Endothelial cell of umbilical vein (primary cell): Measurements from ENCODE around the gene PRXL2C. TPM values are rescaled to one million over a fixed set of nuclear protein-coding genes. Genes with fewer than 3 reads are reported as not detected.
A peak's percentile ranks its signal among the peaks of the same experiment; 100 is the strongest.
"Not testable (repeated sequence)": the region's sequence is repeated elsewhere in the genome, so short reads cannot be mapped to it uniquely, and the experiment has no call there.

ENCODE experiments used
- BruUV-seq: library from RNA; stranded (reverse); fragments of 400-500 nt; replicated peaks from 2 replicates; lab custom pipeline; 2021; lab: Mats Ljungman, UMichigan
- CTCF ChIA-PET: fragments of 300-600, 350-600 bp; sonication (Branson Sonifier 250); formaldehyde crosslinking; loops from one replicate; lab custom pipeline; 2021; ENCODE audit warnings: antibody characterized with exemption, inconsistent platforms; lab: Charles Lee
- POLR2A ChIA-PET: fragments of 300-600, 350-600 bp; sonication (Branson Sonifier 250); formaldehyde crosslinking; loops from one replicate; lab custom pipeline; 2021; ENCODE audit warnings: antibody characterized with exemption, inconsistent platforms; lab: Charles Lee
- DNase-seq: peaks from one replicate; pipeline ENCODE4 v3.0.0-alpha.2; 2011; ENCODE audit warnings: low read depth, low spot score
- FAIRE-seq: peaks from 2 replicates; lab custom pipeline; 2011; peaks lifted over from hg19 to GRCh38; lab: Jason Lieb, UNC
- H2AFZ ChIP-seq: 2 replicates; pipeline ENCODE4 v1.6.0; 2012; ENCODE audit warnings: low read depth, low read length, control low read depth, inconsistent platforms
- H3K27ac ChIP-seq: 2 replicates; pipeline ENCODE4 v1.5.1; 2011; ENCODE audit warnings: low read depth, mild to moderate bottlenecking, control low read depth, low read length, moderate library complexity; ENCODE audit not compliant: insufficient read depth
- H3K27me3 ChIP-seq, 2 experiments: 2 replicates each; pipeline versions ENCODE4 v1.6.0 to v1.6.1; 2011; ENCODE audit warnings: low read length in 2 of 2, mixed read lengths in 1 of 2; ENCODE audit not compliant: control insufficient read depth in 2 of 2, insufficient read depth in 2 of 2
- H3K36me3 ChIP-seq, 2 experiments: 2 replicates in 1 of 2; 3 replicates in 1 of 2; pipeline ENCODE4 v1.5.1; 2011; ENCODE audit warnings: low read length in 2 of 2, mild to moderate bottlenecking in 1 of 2, moderate library complexity in 1 of 2; ENCODE audit not compliant: control insufficient read depth in 2 of 2, insufficient read depth in 2 of 2; ENCODE audit errors: extremely low read depth in 1 of 2
- H3K4me1 ChIP-seq: 3 replicates; pipeline ENCODE4 v1.5.1; 2011; ENCODE audit warnings: mild to moderate bottlenecking, low read length; ENCODE audit not compliant: control insufficient read depth, insufficient read depth; ENCODE audit errors: extremely low read depth
- H3K4me2 ChIP-seq: 2 replicates; pipeline ENCODE4 v1.6.1; 2011; ENCODE audit warnings: low read length, control low read depth, mixed read lengths; ENCODE audit not compliant: insufficient read depth
- H3K4me3 ChIP-seq, 3 experiments: fragments of 200-600 bp in 1 of 3; sonication (generic), shearing (Covaris generic) in 1 of 3; replicated peaks in 1 of 3; 2 replicates each; pipeline ENCODE4 v1.5.1; 2011 to 2016; ENCODE audit warnings: control low read depth in 3 of 3, low read length in 3 of 3, mild to moderate bottlenecking in 2 of 3, inconsistent platforms in 1 of 3, low read depth in 1 of 3, moderate library complexity in 1 of 3; ENCODE audit not compliant: insufficient read depth in 1 of 3
- H3K79me2 ChIP-seq: 2 replicates; pipeline ENCODE4 v1.6.0; 2012; ENCODE audit warnings: low read length, inconsistent platforms; ENCODE audit not compliant: control insufficient read depth, insufficient read depth
- H3K9ac ChIP-seq: replicated peaks from 2 replicates; pipeline ENCODE3; 2011; ENCODE audit warnings: low read length, control low read depth; ENCODE audit not compliant: insufficient read depth; ENCODE audit errors: extremely low read depth
- H3K9me1 ChIP-seq: replicated peaks from 3 replicates; pipeline ENCODE4 v1.6.0; 2011; ENCODE audit warnings: mild to moderate bottlenecking, low read length; ENCODE audit not compliant: control insufficient read depth, insufficient read depth; ENCODE audit errors: extremely low read depth
- H3K9me3 ChIP-seq: replicated peaks from 2 replicates; pipeline ENCODE4 v1.5.1; 2012; ENCODE audit warnings: low read length, inconsistent platforms; ENCODE audit not compliant: control insufficient read depth, insufficient read depth
- H4K20me1 ChIP-seq: replicated peaks from 2 replicates; pipeline ENCODE3; 2011; ENCODE audit warnings: mild to moderate bottlenecking, low read length; ENCODE audit not compliant: control insufficient read depth, insufficient read depth; ENCODE audit errors: extremely low read depth
- EZH2 ChIP-seq: IDR thresholded peaks from 2 replicates; pipeline ENCODE4 v1.6.1; 2012; ENCODE audit warnings: borderline replicate concordance, low read depth, mild to moderate bottlenecking, moderate library complexity, low read length, inconsistent platforms; ENCODE audit not compliant: severe bottlenecking
- FOS ChIP-seq: IDR thresholded peaks from 2 replicates; pipeline ENCODE4 v1.6.1; 2011; ENCODE audit warnings: mild to moderate bottlenecking, low read length, moderate library complexity, borderline replicate concordance; ENCODE audit not compliant: insufficient read depth
- GATA2 ChIP-seq: IDR thresholded peaks from 2 replicates; pipeline ENCODE4 v1.7.0; 2011; ENCODE audit warnings: low read depth, mild to moderate bottlenecking, moderate library complexity, mixed read lengths, low read length; ENCODE audit not compliant: insufficient read length, insufficient read depth
- JUN ChIP-seq: IDR thresholded peaks from 2 replicates; pipeline ENCODE4 v1.6.1; 2011; ENCODE audit warnings: borderline replicate concordance, low read depth; ENCODE audit not compliant: insufficient read length, insufficient read depth
- MYC ChIP-seq: IDR thresholded peaks from one replicate; pipeline ENCODE4 v1.6.1; 2011; ENCODE audit warnings: mild to moderate bottlenecking, low read depth, low read length
- POLR2AphosphoS5 ChIP-seq: IDR thresholded peaks from 2 replicates; pipeline ENCODE4 v1.6.1; 2012; ENCODE audit warnings: low read depth, mild to moderate bottlenecking, control low read depth, low read length, moderate library complexity; ENCODE audit not compliant: insufficient read depth
- dilution Hi-C: fragments of 300-500 bp; cut with MboI; formaldehyde crosslinking; loops from one replicate; pipeline ENCODE4 v1.15.0; 2019; ENCODE audit warnings: low sequenced_read_pairs; ENCODE audit not compliant: extremely low pct_ligation_motif_present
- intact Hi-C: fragments of 100-400 bp; cut with micrococcal nuclease; formaldehyde crosslinking; loops from one replicate; pipeline ENCODE4 v1.10.0; 2022
- polyA plus RNA-seq, 4 experiments: library from polyadenylated mRNA; depleted of rRNA in 3 of 4; stranded (reverse) in 3 of 4; unstranded in 1 of 4; fragments of >200 nt; gene quantifications; 2 replicates each; pipeline versions ENCODE4 v1.2.1 to v1.2.3, GENCODE V29; 2011 to 2012; ENCODE audit warnings: missing spikeins in 1 of 4
- total RNA-seq: library from RNA; stranded (reverse); gene quantifications from 2 replicates; pipeline ENCODE4 v1.2.3, GENCODE V29; 2021
- TF ChIP-seq, protein P1 (sequence below), 2 donors: IDR thresholded peaks; 1 replicate in 1 of 2; 2 replicates in 1 of 2; pipeline ENCODE4 v1.5.1; 2011; ENCODE audit warnings: low read length in 2 of 2, mild to moderate bottlenecking in 2 of 2, moderate library complexity in 2 of 2, control low read depth in 1 of 2, inconsistent platforms in 1 of 2, low read depth in 1 of 2; ENCODE audit not compliant: insufficient read depth in 1 of 2; ENCODE audit errors: extremely low read depth in 1 of 2
- TF ChIP-seq, protein P2 (sequence below): IDR thresholded peaks from 2 replicates; pipeline ENCODE4 v1.6.1; 2011; ENCODE audit not compliant: insufficient read depth, insufficient read length

The PRXL2C gene
- total and polyA plus RNA-seq, 2 donors (not counting 3 experiments of a cell fraction or from before 2014, with no cell fraction given), result 5.4 to 14.7 TPM

DNA sequence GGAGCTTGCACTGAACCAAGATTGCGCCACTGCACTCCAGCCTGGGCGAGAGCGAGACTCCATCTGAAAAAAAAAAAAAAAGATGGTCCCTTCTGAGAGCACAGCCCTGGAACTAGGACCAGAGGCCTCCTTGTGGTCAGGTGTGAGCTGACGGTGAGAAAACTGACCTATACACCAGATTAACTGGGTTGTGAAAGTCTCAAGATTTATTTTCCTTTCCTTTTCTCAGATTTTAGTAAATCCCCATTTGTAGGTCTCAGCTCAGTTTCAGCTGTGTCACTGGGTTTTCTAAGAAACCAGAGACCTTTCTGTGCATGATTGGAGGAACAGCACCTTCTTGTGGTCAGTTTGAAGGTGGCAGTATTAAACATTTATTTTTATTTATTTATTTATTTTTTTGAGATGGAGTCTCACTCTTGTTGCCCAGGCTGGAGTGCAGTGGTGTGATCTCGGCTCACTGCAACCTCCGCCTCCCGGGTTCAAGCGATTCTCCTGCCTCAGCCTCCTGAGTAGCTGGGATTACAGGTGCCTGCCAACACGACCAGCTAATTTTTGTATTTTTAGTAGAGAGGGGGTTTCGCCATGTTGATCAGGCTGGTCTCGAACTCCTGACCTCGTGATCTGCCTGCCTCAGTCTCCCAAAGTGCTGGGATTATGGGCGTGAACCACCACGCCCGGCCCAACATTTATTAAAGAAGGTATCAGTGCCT, 11.7 kb upstream of the PRXL2C start:
- H3K27ac ChIP-seq, POLR2A ChIA-PET, H3K79me2 ChIP-seq, H3K4me3 ChIP-seq, H3K9me1 ChIP-seq, H3K4me1 ChIP-seq, H4K20me1 ChIP-seq, H3K9me3 ChIP-seq, H2AFZ ChIP-seq, dilution Hi-C loops, H3K27me3 ChIP-seq, H3K9ac ChIP-seq, H3K36me3 ChIP-seq, BruUV-seq, H3K4me2 ChIP-seq, FAIRE-seq: not testable (repeated sequence)
- intact Hi-C loops, result loop anchor here (1.0 to 2.0 kb wide), 4 partner anchors 224 to 435 kb away; no protein-coding TSS in a partner anchor
- DNase-seq, result peak; percentile 68
- CTCF ChIA-PET, result interaction anchor here (0.6 to 4.6 kb wide), 23 partner anchors 8 to 435 kb away, joined by 3 to 84 read pairs (median 4); partner anchors contain the start of genes HABP4 and PRXL2C
- TF ChIP-seq, protein P1, sequence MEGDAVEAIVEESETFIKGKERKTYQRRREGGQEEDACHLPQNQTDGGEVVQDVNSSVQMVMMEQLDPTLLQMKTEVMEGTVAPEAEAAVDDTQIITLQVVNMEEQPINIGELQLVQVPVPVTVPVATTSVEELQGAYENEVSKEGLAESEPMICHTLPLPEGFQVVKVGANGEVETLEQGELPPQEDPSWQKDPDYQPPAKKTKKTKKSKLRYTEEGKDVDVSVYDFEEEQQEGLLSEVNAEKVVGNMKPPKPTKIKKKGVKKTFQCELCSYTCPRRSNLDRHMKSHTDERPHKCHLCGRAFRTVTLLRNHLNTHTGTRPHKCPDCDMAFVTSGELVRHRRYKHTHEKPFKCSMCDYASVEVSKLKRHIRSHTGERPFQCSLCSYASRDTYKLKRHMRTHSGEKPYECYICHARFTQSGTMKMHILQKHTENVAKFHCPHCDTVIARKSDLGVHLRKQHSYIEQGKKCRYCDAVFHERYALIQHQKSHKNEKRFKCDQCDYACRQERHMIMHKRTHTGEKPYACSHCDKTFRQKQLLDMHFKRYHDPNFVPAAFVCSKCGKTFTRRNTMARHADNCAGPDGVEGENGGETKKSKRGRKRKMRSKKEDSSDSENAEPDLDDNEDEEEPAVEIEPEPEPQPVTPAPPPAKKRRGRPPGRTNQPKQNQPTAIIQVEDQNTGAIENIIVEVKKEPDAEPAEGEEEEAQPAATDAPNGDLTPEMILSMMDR (IDR thresholded peaks at IDR 0.05; ENCODE audit: extremely low read depth in 1 of 2, insufficient read depth in 1 of 2, low read depth in 1 of 2, low read length in 2 of 2), result peak; percentile 49 to 53

DNA sequence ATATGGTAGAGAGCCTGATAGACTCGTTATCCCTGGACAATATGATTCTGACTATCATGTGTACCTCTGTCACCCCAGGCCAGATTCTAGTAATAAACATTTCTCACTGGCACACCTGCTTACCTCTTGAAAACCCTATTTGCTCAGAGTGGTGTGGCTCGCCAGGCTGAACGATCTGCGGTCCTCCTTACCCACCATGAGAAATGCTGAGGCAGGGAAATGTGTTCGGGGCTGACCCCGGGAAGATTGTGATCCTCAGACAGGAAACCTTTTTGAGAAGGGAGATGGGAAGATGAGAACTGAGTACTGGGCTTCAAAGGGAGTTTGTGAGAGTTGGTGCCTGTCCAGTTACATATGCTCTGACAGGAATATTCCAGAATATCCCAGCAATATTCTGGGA, 10.7 kb upstream of the PRXL2C start:
- H3K4me1 ChIP-seq, result no peaks in the 10 kb centered on the region
- no TSS peak for BruUV-seq
- ChIA-PET POLR2A (no interaction called here), CTCF (interaction anchor here (0.8 to 4.6 kb wide), 7 partner anchors 9 to 434 kb away, joined by 3 to 84 read pairs (median 9); partner anchors contain the start of gene PRXL2C)
- no peak overlapping the region for H3K9ac ChIP-seq
- H3K4me3 ChIP-seq, result no peak overlapping the region
- no peak for DNase-seq
- TF ChIP-seq EZH2, result no peak
- no peak for TF ChIP-seq MYC
- TF ChIP-seq JUN, result no peak
- no peak for TF ChIP-seq POLR2AphosphoS5
- TF ChIP-seq FOS, result no peak
- TF ChIP-seq, protein P2, sequence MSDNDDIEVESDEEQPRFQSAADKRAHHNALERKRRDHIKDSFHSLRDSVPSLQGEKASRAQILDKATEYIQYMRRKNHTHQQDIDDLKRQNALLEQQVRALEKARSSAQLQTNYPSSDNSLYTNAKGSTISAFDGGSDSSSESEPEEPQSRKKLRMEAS, result no peak
- TF ChIP-seq GATA2, result no peak
- H3K27ac ChIP-seq, result no peak overlapping the region
- no peaks in the 10 kb centered on the region for H3K9me3 ChIP-seq
- H3K4me2 ChIP-seq, result no peak overlapping the region
- H3K27me3 ChIP-seq, result peaks cover 0 to 2% of the 10 kb centered on the region in 2 experiments
- intact Hi-C loops, result loop anchor here (1.0 to 2.0 kb wide), 2 partner anchors 223 to 433 kb away; no protein-coding TSS in a partner anchor
- no peaks in the 10 kb centered on the region for H3K9me1 ChIP-seq
- no peak for FAIRE-seq
- H3K79me2 ChIP-seq, result no peaks in the 10 kb centered on the region
- no peaks in the 10 kb centered on the region for H3K36me3 ChIP-seq
- H2AFZ ChIP-seq, result no peak overlapping the region
- dilution Hi-C loops, result no loop called here
- H4K20me1 ChIP-seq, result no peaks in the 10 kb centered on the region
